ENCODE measurements around the gene UQCC3. TPM values are rescaled to one million over a fixed set of nuclear protein-coding genes. Genes with fewer than 3 reads are reported as not detected.

Gene UQCC3
- total and polyA plus RNA-seq, 2 of the 4 experiments (the other 2 are of a cell fraction) = 5.7 to 9.7 TPM

DNA sequence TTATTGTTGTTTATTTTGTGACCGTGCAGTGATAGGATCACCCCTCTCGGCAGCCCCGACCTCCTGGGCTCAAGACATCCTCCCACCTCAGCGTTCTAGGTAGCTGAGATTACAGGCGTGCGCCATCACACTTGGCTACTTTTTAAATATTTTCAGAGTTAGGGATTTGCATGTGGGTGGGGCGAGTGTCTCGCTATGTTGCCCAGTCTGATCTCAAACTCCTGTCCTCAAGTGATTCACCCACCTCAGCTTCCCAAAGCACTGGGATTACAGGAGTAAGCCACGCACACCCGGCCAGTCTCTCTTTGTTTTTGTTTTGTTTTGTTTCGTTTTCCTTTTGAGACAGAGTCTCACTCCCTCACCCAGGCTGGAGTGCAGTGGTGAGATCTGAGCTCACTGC is 17.2 kb upstream of the UQCC3 start:
- H3K56ac ChIP-seq (ENCODE audit: extremely low read depth, insufficient read depth, low read length) = no peak overlapping the region
- BruUV-seq (replicated peaks) = no TSS peak
- H3K9me1 ChIP-seq (ENCODE audit: insufficient read depth, low read length) = no peaks in the 10 kb centered on the region
- no peak overlapping the region for H4K91ac ChIP-seq (ENCODE audit: insufficient read depth, low read depth, low read length)
- H3K9me3 ChIP-seq (ENCODE audit: control insufficient read depth, insufficient read depth, low read length) = no peaks in the 10 kb centered on the region
- 0 out of 2 replicates have a peak overlapping the region, but pooled peaks have one; percentile 24 for H2AK5ac ChIP-seq (ENCODE audit: low read depth, low read length)
- H3K27me3 ChIP-seq (ENCODE audit: control insufficient read depth, insufficient read depth, low read length) = no peaks in the 10 kb centered on the region
- intact Hi-C loops (cut with micrococcal nuclease) (no loop called here), in situ Hi-C loops (cut with MboI; ENCODE audit: low sequenced_read_pairs) (no loop called here), dilution Hi-C loops (cut with HindIII; ENCODE audit: low sequenced_read_pairs, unreplicated experiment) (no loop called here)
- no peak overlapping the region for H3K4me3 ChIP-seq (ENCODE audit: insufficient read depth, low read depth, low read length)
- H3K14ac ChIP-seq (replicated peaks; ENCODE audit: low read depth, low read length) = no peak overlapping the region
- H2AFZ ChIP-seq (replicated peaks; ENCODE audit: low read length, poor library complexity) = peak overlapping the region; percentile 69
- POLR2A ChIA-PET (ENCODE audit: unreplicated experiment) = interaction anchor here (1.2 kb wide), 1 partner anchor 11 kb away, joined by 5 read pairs; the partner anchor contains the start of genes C11orf98 and CSKMT
- no peak overlapping the region for H2BK20ac ChIP-seq (ENCODE audit: low read depth, low read length)
- H2BK15ac ChIP-seq (ENCODE audit: low read depth, low read length) = no peak overlapping the region
- ATAC-seq (ENCODE audit: low read depth) (no peak), DNase-seq (no peak)
- H2BK5ac ChIP-seq (ENCODE audit: low read depth, low read length, poor library complexity, severe bottlenecking) = no peak overlapping the region
- H3K36me3 ChIP-seq (ENCODE audit: control insufficient read depth, insufficient read depth, low read length) = peaks cover 6% of the 10 kb centered on the region
- H3K79me1 ChIP-seq (ENCODE audit: low read depth in 1 of 2, low read length in 2 of 2) = peaks cover 6 to 34% of the 10 kb centered on the region in 2 experiments
- no peak overlapping the region for H3K4me2 ChIP-seq (ENCODE audit: low read depth, low read length)
- CTCF ChIA-PET = no interaction called here
- peak overlapping the region; percentile 47 to 70; a peak in 3 of 4 replicates for H4K8ac ChIP-seq (ENCODE audit: low read depth in 2 of 2, low read length in 2 of 2)
- TF ChIP-seq CHD1 (IDR thresholded peaks at IDR 0.05; ENCODE audit: low read depth, low read length) (no peak), FOS (IDR thresholded peaks at IDR 0.05; ENCODE audit: low read depth, low read length) (no peak), RAD21 (IDR thresholded peaks at IDR 0.05; ENCODE audit: low read length) (no peak), MAZ (IDR thresholded peaks at IDR 0.05; ENCODE audit: borderline replicate concordance, low read depth, low read length) (no peak), SMC3 (IDR thresholded peaks at IDR 0.05; ENCODE audit: low read depth, low read length) (no peak), BHLHE40 (IDR thresholded peaks at IDR 0.05; ENCODE audit: low read depth, low read length) (no peak), RFX5 (IDR thresholded peaks at IDR 0.05; ENCODE audit: low read depth, low read length) (no peak), MAFK (IDR thresholded peaks at IDR 0.05; ENCODE audit: low read depth, low read length) (no peak), MXI1 (IDR thresholded peaks at IDR 0.05; ENCODE audit: borderline replicate concordance, low read depth, low read length) (no peak), RCOR1 (IDR thresholded peaks at IDR 0.05; ENCODE audit: insufficient replicate concordance, low read length) (no peak), CEBPB (IDR thresholded peaks at IDR 0.05; ENCODE audit: low read depth, low read length) (no peak)
- TF ChIP-seq, protein P1, sequence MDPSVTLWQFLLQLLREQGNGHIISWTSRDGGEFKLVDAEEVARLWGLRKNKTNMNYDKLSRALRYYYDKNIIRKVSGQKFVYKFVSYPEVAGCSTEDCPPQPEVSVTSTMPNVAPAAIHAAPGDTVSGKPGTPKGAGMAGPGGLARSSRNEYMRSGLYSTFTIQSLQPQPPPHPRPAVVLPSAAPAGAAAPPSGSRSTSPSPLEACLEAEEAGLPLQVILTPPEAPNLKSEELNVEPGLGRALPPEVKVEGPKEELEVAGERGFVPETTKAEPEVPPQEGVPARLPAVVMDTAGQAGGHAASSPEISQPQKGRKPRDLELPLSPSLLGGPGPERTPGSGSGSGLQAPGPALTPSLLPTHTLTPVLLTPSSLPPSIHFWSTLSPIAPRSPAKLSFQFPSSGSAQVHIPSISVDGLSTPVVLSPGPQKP (IDR thresholded peaks at IDR 0.05; ENCODE audit: borderline replicate concordance, low read depth, low read length) = no peak
- TF ChIP-seq, protein P2, sequence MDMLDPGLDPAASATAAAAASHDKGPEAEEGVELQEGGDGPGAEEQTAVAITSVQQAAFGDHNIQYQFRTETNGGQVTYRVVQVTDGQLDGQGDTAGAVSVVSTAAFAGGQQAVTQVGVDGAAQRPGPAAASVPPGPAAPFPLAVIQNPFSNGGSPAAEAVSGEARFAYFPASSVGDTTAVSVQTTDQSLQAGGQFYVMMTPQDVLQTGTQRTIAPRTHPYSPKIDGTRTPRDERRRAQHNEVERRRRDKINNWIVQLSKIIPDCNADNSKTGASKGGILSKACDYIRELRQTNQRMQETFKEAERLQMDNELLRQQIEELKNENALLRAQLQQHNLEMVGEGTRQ (IDR thresholded peaks at IDR 0.05; ENCODE audit: low read depth, low read length) = no peak
- TF ChIP-seq, protein P3, sequence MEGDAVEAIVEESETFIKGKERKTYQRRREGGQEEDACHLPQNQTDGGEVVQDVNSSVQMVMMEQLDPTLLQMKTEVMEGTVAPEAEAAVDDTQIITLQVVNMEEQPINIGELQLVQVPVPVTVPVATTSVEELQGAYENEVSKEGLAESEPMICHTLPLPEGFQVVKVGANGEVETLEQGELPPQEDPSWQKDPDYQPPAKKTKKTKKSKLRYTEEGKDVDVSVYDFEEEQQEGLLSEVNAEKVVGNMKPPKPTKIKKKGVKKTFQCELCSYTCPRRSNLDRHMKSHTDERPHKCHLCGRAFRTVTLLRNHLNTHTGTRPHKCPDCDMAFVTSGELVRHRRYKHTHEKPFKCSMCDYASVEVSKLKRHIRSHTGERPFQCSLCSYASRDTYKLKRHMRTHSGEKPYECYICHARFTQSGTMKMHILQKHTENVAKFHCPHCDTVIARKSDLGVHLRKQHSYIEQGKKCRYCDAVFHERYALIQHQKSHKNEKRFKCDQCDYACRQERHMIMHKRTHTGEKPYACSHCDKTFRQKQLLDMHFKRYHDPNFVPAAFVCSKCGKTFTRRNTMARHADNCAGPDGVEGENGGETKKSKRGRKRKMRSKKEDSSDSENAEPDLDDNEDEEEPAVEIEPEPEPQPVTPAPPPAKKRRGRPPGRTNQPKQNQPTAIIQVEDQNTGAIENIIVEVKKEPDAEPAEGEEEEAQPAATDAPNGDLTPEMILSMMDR (conservative IDR thresholded peaks at IDR 0.05; ENCODE audit: low read depth, low read length) = no peak
- no peak overlapping the region for H3K27ac ChIP-seq (ENCODE audit: insufficient read depth, low read length)
- no peaks in the 10 kb centered on the region; the same call in 1 of the 2 replicates for H4K20me1 ChIP-seq (ENCODE audit: insufficient read depth, low read length)
- WGBS, 2 experiments (ENCODE audit: extremely low coverage in 2 of 2, insufficient read length in 1 of 2) = no CpG with 5 or more reads among the region's 11 CpGs
- no peak overlapping the region for H3K9ac ChIP-seq (ENCODE audit: low read depth, low read length)
- H3K4ac ChIP-seq (ENCODE audit: low read depth, low read length) = no peak overlapping the region
- no peak overlapping the region for H2BK120ac ChIP-seq (ENCODE audit: low read depth, low read length)
- no peak overlapping the region for H3K18ac ChIP-seq (ENCODE audit: low read depth, low read length)
- no peak overlapping the region for H3K23ac ChIP-seq (ENCODE audit: low read depth, low read length)
- peak overlapping the region; percentile 50; the same call in 1 of the 2 replicates for H4K5ac ChIP-seq (ENCODE audit: low read depth, low read length)
- peaks cover 2% of the 10 kb centered on the region; the same call in 1 of the 2 replicates for H3K4me1 ChIP-seq (ENCODE audit: control insufficient read depth, insufficient read depth, low read length)
- peak overlapping the region; percentile 9 for H2AK9ac ChIP-seq (replicated peaks; ENCODE audit: low read depth, low read length, poor library complexity)

All from IMR-90 (cell line).